HG02642 (cell line): Measurements from ENCODE around the gene ZNF616.
A peak's percentile ranks its signal among the peaks of the same experiment; 100 is the strongest.
"Not testable (repeated sequence)": the region's sequence is repeated elsewhere in the genome, so short reads cannot be mapped to it uniquely, and the experiment has no call there.

Source experiments
- ATAC-seq: cut with Tn5 transposase; IDR thresholded peaks from one replicate; pipeline ENCODE4 v1.9.1; 2021; ENCODE audit warnings: mild to moderate bottlenecking; ENCODE audit not compliant: unreplicated experiment, poor library complexity

ZNF616 gene

DNA sequence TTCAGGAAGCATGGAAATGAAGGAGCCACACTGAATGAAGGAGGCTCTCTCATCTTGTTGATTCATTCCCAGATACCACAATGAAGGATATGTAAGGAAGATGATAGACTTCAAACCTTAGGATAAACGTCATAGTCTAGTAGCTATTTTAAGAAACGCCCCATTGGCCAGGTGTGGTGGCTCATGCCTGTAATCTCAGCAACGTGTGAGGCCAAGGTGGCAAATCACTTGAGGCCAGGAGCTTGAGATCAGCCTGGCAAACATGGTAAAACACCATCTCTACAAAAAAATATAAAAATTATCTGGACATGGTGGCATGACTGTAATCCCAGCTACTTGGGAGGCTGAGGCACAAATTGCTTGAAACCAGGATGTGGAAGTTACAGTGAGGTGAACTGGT lies 27.1 kb downstream of the ZNF616 start:
- no peak for ATAC-seq

- ATAC-seq, result no peak
Observed at GRCh38 chr19:52110780-52111179, 29.0 kb downstream of the ZNF616 start.

DNA sequence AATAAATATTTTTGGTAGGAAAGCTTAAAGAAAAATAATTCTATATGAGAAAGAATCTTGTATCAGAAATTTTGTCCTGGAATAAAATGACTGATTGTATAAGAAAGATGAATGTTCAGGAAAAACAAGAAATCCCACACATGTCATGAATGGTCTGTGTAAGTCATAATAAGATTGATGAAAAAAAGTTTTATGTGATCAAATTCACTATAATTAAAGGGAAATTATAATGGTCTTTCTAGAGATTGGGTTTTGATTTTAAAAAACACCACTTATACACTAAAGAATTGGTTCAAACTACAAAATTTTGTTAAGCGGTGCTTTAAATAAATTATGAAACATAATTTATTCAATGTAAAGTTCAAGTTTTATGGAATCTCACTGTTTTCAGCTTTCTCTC lies 37.0 kb downstream of the ZNF616 start:
- no peak for ATAC-seq

DNA sequence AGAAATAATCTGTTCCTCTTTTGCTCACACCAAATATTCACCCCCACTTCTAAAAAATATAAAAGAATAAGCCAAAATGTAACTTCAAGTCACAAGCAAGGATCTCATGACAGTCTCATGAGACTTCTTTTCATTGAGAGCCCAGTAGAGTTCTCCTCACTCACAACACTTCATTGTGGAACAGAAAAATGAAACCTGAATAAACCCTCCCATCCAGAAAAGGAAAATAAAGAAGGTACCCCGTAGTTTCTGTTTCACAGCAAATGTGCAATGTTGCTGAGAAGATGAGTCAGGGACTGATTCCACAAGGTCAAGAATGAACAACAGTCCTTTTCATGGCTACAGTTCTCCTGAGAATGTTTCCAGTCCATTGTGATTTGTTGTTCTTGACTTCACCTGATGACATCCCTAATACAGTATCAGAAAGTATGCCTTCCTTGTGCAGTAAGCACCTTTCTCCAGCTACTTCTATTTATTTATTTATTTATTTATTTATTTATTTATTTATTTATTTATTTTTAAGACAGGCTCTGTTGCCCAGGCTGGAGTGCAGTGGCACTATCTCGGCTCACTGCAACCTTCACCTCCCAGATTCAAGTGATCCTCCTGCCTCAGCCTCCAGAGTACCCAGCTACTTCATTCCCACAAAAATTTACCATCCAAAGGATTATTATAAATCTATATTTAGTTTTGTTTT lies 37.7 kb downstream of the ZNF616 start:
- no peak for ATAC-seq

DNA sequence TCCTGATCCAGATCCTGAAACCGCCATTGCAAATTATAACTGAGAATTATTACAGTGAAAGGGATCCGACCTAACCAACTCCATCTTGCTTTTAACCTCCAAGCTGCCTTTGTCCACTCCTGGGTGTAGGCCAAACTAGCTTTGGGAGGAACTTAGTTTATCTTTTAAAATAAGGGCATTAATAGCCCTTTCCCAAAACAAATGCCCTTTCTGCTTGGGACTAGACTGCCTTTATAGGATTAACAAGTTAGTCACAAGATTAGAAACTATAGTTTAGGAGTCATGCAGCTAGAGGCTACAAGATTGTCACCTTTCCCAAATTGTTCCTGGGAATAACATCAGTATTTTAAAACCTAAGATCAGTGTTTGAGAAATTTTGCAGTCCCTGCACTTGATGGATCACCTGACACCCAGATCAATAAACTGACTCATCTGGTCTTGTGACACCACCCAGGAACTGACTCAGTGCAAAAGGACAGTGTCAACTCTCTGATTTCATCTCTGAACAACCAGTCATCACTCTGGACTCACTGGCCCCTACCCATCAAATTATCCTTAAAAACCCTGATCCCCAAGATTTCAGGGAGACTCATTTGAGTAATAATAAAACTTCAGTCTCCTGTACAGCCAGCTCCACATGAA lies 40.1 kb downstream of the ZNF616 start:
- ATAC-seq, result no peak

- ATAC-seq, result not testable (repeated sequence)
Observed at GRCh38 chr19:52096416-52096815, 43.3 kb downstream of the ZNF616 start.

GRCh38 chr19:52095172-52096014 lies 44.3 kb downstream of the ZNF616 start, which contains the start of gene ZNF841:
Gene ZNF841, minus strand, starts transcription at chr19:52095765. Its CDS starts 10,964 bp downstream, at chr19:52084801.
- peak; percentile 96 for ATAC-seq

GRCh38 chr19:52094526-52095130 lies 45.1 kb downstream of the ZNF616 start:
- no peak for ATAC-seq

GRCh38 chr19:52086481-52086880 lies 53.3 kb downstream of the ZNF616 start:
- no peak for ATAC-seq

DNA sequence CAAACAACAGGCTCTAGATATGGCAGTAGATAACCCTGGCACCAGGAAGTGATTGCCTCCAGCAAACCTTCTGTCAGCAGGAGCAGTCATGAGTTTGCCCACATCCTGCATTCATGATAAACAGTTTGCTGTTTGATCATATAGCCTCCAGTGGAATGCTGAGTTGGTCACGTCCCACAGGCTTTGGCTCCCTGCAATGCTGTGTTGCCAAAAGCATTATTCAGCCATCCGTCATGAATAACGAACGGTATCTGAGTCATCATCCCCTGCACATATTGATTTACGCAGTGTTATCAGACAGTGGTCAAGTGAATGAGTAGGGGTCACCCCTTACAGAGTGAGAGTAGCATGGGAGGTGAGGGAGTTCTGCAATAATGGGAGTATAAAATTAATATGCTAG lies 69.2 kb downstream of the ZNF616 start:
- ATAC-seq, result no peak

- ATAC-seq, result no peak
Observed at GRCh38 chr19:52069653-52070052, 70.1 kb downstream of the ZNF616 start.

GRCh38 chr19:52066258-52066863 lies 73.4 kb downstream of the ZNF616 start:
- ATAC-seq, result no peak

DNA sequence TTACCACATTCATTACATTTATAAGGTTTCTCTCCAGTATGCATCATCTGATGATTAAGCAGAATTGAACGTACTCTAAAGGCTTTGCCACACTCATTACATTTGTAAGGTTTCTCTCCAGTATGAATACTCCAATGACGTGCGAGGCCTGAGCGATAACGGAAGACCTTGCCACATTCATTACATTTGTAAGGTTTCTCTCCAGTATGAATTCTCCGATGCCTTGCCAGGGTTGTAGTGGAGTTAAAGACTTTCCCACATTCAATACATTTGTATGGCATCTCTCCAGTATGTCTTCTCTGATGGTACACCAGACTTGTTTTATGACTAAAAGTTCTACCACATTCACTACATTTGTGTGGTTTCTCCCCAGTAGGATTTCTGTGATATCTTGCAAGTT lies 74.3 kb downstream of the ZNF616 start:
- ATAC-seq, result no peak
